GM19239 (cell line): ENCODE measurements around the gene FILIP1L.
A peak's percentile ranks its signal among the peaks of the same experiment; 100 is the strongest.

ENCODE experiments used
- DNase-seq: peaks from one replicate; pipeline ENCODE4 v3.0.0; 2011; ENCODE audit warnings: low spot score; ENCODE audit not compliant: insufficient read length
- FAIRE-seq: peaks from 2 replicates; lab custom pipeline; 2011; peaks lifted over from hg19 to GRCh38; lab: Jason Lieb, UNC

The FILIP1L gene

DNA sequence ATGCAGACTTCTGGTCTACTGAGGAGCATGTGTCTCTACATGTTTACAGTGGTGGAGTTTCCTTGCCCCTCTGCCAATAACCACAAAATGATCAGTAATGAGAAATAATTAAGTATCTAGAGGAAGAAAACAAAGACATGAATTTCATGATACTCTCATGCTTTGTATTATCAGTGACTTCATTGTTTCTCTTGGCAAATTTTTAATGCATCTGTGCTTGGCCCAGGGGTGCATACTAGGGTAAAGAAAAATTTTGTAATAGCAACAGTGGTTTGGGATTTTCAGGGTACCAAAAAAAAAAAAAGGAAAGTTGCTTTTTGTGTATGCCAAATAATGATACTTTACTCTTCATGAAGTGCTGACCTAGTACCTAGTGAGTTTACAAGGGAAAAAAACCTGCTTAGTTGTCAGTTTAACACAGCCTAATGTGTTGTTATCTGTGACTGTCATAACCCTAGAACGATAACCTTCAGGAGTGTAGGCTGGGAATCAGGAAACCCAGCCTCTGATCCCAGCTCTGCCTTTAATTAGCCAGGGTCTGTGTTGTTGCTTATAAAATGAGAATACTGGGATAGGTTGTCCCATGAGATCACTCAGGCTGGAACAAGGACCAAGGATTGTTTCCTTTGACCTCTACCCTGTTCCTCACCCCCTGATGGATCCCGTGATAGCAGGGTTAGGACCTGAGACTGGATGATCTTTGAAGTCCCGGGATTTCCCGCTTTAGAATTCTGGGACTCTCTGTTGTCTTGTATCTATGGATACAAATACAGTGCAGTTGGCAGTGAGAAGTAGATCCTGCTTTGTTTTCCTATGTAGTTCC is 179.1 kb downstream of the FILIP1L start:
- peak; percentile 28 for FAIRE-seq
- DNase-seq: no peak

DNA sequence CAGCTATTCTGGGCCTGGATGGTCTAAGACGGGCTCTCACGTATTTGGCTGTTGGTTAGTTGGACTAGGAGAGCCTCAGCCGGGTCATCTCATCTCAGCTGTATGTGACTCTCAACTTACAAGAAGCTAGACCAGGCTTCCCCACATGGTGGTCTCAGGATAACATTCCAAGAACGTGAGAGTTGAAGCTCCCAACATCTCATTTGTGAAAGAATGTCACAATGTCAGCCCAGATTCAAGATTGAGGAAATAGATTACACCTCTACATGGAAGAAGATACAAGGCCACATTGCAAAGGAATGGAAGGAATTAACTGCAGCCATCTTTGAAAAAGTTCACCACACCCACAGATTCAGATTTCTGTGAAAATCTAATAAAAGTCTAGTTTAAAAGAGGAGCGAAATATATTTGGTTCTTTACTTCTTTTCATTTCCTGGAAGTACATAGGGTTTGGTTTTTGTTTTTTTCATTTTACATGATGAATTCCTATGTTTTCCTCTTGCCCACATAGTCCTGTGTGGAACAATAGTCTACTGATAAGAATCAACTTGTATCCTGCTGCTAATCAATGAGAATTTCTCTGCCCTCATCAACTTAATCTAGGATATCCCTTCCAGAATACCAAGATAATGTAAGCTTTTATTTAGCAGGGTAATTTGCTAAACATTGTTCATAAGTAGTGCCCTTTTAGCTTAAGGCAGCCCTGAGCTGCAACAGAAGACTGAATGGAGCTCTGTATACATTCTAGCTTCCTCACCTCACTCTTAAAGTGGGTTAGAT is 180.1 kb downstream of the FILIP1L start:
- FAIRE-seq (no peak), DNase-seq (no peak)

DNA sequence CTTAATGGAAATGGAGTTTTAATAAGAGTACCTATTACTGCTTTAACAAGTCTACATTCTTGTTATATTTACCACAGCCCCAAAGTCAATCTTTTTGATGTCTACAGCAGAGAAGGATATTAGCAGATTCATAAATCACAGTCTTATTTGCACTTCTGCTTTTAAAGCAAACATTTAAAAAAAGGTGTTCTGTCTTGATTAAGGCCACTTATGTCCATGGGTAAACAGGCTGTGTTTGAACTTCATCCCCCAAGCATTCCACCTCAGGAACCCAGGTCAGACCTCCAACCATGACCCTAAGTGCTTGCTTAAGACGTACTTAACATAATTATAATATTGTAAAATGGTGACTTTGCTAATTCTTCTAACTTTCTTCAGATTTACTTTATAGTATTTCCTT is 183.2 kb downstream of the FILIP1L start:
- DNase-seq: no peak
- no peak for FAIRE-seq

DNA sequence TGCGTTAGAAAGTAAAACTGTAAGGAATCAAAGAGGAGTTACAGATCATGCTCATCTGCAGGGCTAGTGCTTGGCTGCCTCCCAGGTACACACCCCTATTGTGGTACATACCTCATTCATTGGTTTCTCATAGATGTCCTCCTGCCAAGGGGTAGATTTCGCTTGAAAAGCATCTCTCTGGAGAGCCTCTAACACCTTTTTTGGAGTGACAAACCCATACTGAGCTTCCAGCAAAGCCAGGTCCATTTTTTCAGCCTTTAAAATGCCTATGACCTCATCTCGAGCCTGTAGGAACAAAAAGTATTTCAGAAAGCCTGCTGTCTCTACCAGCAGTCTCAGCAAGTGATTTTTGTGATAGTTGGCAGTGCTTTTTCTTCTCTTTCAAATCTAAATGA is 184.6 kb downstream of the FILIP1L start:
- no peak for FAIRE-seq
- no peak for DNase-seq

GRCh38 chr3:99928771-99929744 is 185.2 kb downstream of the FILIP1L start:
- FAIRE-seq (no peak), DNase-seq (no peak)

DNA sequence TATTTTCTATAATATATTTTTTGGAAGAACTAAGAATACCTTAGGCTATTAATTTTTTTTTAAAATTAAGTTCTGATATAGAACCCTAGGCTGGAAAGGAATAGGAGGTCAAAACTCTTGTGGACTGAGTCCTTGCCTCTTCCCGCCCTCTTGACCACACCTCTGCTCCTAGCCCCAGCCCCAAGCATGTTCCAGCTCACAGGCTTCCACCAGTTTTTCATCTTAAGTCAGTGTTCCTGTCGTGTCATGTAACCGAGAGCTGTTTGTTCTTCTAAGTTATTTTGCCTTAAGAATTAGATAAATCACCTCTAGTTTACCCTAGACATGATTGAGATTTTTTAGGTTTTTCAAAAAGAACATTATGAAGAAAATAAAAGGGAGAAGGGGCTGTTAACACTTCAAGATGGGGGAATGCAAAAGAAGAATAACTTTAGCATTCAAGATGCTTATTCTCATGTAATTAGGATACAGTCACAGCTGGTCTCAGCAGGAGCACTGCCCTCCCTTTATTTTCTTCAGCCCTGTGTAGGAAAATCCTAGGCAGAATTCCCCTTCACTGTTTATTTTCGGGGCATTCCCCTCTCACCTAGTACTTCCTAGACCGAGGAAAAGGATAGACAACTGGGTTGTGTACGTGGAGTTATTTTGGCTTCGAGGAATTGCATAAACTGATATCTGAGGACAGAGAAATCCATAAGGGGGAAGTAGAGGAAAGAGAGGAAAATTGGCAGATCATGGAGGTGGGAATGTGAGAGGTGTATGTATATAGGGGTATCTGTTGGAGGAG is 186.4 kb downstream of the FILIP1L start:
- FAIRE-seq (no peak), DNase-seq (no peak)

- FAIRE-seq: no peak
- no peak for DNase-seq
These were observed 188.6 kb downstream of the FILIP1L start for GRCh38 chr3:99925584-99926230.

- DNase-seq (no peak), FAIRE-seq (no peak)
These were observed 190.4 kb downstream of the FILIP1L start for GRCh38 chr3:99923873-99924272.

DNA sequence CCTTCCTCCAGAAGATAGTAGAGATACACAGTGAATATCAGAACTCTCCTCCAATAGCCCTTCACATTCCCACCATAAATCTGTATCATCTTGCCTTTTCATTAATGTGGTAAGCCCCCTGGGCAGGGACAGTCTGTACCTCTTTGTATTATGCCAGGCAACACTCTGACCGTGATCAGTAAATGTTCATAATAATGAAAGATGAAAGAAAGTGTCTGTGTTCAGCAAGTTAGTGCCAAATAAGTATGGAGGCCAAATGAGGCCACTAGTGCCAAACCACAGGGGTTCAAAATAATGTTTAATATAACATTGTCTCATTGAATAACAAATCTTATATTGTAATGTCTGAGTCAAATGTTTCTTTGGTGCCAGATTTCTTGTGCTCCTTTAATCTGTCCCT is 192.3 kb downstream of the FILIP1L start:
- FAIRE-seq (no peak), DNase-seq (no peak)

DNA sequence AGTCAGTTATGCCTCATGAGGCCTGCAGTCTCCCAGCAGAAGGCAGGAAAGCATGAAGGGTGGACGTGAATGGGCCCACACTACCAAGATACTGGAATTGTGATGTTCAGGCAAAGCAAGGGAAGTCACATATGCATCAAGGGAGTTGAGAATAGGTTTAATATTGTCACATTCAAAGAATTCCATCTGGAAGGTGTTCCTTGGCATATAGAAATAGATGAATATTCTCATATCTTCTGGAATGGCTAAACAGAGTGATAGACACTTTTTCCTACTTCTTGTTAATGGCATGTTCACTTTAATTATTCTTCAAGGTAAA is 193.0 kb downstream of the FILIP1L start:
- DNase-seq (no peak), FAIRE-seq (no peak)

DNA sequence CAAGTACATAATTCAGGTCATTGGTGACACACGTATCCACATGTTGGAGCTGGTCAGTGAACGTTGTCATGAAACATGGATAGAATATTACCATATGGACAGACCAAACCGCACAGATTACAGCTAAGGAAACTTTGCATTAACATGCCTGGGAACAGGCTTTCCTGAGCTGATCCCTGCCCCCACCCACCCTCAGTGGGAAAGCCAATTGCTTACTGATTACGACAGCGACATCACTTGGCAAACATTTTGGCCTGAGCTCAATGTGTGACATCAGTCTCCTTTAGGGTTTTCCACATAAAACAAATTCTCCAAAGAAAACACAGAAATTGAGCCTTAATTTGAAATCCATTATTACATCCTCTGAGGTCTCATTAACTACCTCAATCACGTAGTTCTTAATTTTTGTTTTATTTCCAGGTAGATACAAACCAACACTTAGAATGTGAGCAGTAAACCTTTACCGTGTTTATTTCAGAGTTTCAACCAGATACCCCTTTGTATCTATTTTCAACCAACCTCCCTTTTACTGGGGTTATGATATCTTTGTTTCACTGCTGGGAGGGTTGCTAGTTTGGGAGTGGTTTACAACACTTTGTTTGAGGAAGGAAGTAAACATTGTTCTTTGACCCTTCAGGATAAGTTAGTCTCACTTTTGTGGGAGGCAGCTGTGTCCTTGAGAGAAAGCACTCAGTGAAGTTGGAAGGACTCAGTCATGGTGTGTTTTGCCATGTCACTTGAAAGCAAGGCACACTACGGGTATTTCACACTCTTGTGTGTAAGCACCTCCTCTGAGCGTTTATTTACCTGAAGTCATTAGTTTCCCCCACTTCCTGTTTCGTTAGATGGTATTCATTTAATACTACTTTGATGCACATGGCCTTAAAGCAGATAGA is 193.6 kb downstream of the FILIP1L start:
- no peak for FAIRE-seq

GRCh38 chr3:99919694-99920093 is 194.6 kb downstream of the FILIP1L start:
- no peak for DNase-seq
- FAIRE-seq: no peak

More for the DNA sequence above, 193.6 kb downstream of the FILIP1L start:
- DNase-seq: no peak

GRCh38 chr3:99918715-99919114 is 195.6 kb downstream of the FILIP1L start:
- FAIRE-seq (no peak), DNase-seq (no peak)

DNA sequence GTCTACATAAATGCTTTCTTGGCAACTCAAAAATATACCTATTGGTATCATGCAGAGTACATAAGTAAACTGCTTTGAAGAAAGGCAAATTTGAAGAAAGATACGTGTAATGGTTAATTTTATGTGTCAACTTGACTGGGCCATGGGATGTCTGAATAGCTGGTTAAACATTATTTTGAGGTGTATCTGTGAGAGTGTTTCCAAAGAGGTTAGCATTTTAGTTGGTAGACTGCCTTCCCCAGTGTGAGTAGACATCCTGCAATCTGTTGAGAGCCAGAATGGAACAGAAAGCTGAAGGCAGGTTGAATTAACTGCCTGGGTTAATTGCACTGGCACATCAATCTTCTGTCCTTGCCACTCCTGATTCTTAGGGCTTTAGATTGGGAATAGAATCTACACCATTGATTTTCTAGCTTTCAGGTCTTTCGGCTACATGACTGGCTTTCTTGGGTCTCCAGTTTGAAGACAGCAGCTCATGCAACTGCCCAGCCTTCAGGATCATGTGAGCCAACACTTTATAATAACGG is 198.3 kb downstream of the FILIP1L start:
- FAIRE-seq: no peak
- DNase-seq: no peak

GRCh38 chr3:99911433-99911832 is 202.9 kb downstream of the FILIP1L start:
- DNase-seq: no peak
- FAIRE-seq: no peak

- DNase-seq (no peak), FAIRE-seq (no peak)
These were observed 203.5 kb downstream of the FILIP1L start for GRCh38 chr3:99910752-99911290.

GRCh38 chr3:99909714-99910495 is 204.4 kb downstream of the FILIP1L start:
- FAIRE-seq (no peak), DNase-seq (no peak)
